GM18858 (cell line): ENCODE data around the gene DLGAP4.

Experiments used
- ATAC-seq: cut with Tn5 transposase; IDR thresholded peaks from one replicate; pipeline ENCODE4 v1.9.1; 2021; ENCODE audit not compliant: unreplicated experiment

DLGAP4 gene

GRCh38 chr20:36320261-36320897 lies 14.2 kb downstream of the DLGAP4 start:
- ATAC-seq: no peak

GRCh38 chr20:36320898-36321695 lies 15.0 kb downstream of the DLGAP4 start:
- no peak for ATAC-seq

GRCh38 chr20:36322131-36322530 lies 16.0 kb downstream of the DLGAP4 start:
- no peak for ATAC-seq

GRCh38 chr20:36330091-36330490 lies 24.0 kb downstream of the DLGAP4 start:
- ATAC-seq: no peak

GRCh38 chr20:36331209-36331608 lies 25.1 kb downstream of the DLGAP4 start:
- ATAC-seq: no peak

GRCh38 chr20:36333841-36334240 lies 27.7 kb downstream of the DLGAP4 start:
- no peak for ATAC-seq

GRCh38 chr20:36334281-36335205 lies 28.4 kb downstream of the DLGAP4 start:
- no peak for ATAC-seq

GRCh38 chr20:36335206-36335870 lies 29.2 kb downstream of the DLGAP4 start:
- ATAC-seq: no peak

- ATAC-seq: no peak
Observed at GRCh38 chr20:36336204-36336603, 30.1 kb downstream of the DLGAP4 start.

GRCh38 chr20:36336954-36337704 lies 31.0 kb downstream of the DLGAP4 start:
- no peak for ATAC-seq

- no peak for ATAC-seq
Observed at GRCh38 chr20:36337886-36338285, 31.7 kb downstream of the DLGAP4 start.

GRCh38 chr20:36339646-36340592 lies 33.8 kb downstream of the DLGAP4 start:
- ATAC-seq: no peak

GRCh38 chr20:36340593-36340990 lies 34.5 kb downstream of the DLGAP4 start:
- no peak for ATAC-seq

GRCh38 chr20:36341331-36342020 lies 35.3 kb downstream of the DLGAP4 start:
- no peak for ATAC-seq

- ATAC-seq: no peak
Observed at GRCh38 chr20:36342331-36343120, 36.4 kb downstream of the DLGAP4 start.

- ATAC-seq: no peak
Observed at GRCh38 chr20:36343641-36344040, 37.5 kb downstream of the DLGAP4 start.

- no peak for ATAC-seq
Observed at GRCh38 chr20:36344517-36345132, 38.5 kb downstream of the DLGAP4 start.
